GM12891 (cell line): ENCODE measurements around the gene HERC5.

Source experiments
- POLR2A ChIP-seq: IDR thresholded peaks from 2 replicates; pipeline ENCODE4 v1.6.1; 2011; ENCODE audit warnings: low read depth, low read length, control low read depth
- SPI1 ChIP-seq: IDR thresholded peaks from 2 replicates; pipeline ENCODE4 v1.6.1; 2011; ENCODE audit warnings: low read depth, low read length, control low read depth

DNA sequence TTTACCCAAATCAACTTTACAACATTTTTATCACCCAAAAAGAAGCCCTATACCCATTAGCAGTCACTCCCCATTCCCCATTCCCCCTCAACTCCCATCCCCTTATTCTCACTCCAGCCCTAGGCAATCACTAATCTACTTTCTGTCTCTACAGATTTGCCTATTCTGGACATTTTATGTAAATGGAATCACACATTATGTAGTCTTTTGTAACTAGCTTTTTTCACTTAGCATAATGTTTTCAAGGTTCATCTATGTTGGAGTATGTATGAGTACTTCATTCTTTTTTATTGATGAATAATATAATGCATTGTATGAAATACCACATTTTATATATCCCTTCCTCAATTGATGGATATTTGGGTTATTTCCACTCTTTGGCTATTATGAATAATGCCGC, 36.1 kb upstream of the HERC5 start:
- TF ChIP-seq POLR2A (no peak), SPI1 (no peak)
